ENCODE results near the gene OR52R1.
A peak's percentile ranks its signal among the peaks of the same experiment; 100 is the strongest.

DNA sequence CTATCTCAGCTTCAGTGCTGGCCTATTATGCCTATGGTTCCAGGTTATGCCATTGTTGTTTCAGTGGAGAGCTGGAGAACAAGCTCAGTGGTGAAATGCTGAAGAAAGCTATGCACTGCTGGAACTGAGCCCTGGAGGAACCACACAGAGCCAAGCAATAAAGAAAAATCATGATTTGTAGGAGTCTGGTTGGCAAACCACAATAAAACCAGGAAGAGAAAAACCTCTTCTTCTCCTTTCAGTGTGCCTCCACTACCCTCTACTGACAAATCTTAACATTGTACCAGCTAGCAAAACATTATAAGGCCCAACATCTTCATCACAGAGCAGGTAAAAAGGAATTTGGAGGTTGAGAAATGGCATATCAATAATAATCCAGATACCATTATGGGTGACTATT is 22.2 kb upstream of the OR52R1 start:
- TF ChIP-seq EZH2 (optimal IDR thresholded peaks at IDR 0.05; ENCODE audit: low read depth, low read length): no peak
- TF ChIP-seq CTCF (IDR thresholded peaks at IDR 0.05; ENCODE audit: low read length): peak; percentile 39; the same call in 1 of the 2 replicates
- TF ChIP-seq EZH2phosphoT487 (IDR thresholded peaks at IDR 0.05; ENCODE audit: low read length): no peak
